Ishikawa (cell line): ENCODE results near the gene DEGS2.
A peak's percentile ranks its signal among the peaks of the same experiment; 100 is the strongest.

Experiments used
- CEBPB ChIP-seq: IDR thresholded peaks from 2 replicates; pipeline ENCODE4 v1.6.1; 2012
- CREB1 ChIP-seq: IDR thresholded peaks from 2 replicates; pipeline ENCODE4 v1.6.1; 2012; ENCODE audit warnings: low read depth
- EGR1 ChIP-seq: IDR thresholded peaks from 2 replicates; pipeline ENCODE4 v1.6.1; 2012
- EP300 ChIP-seq: IDR thresholded peaks from 2 replicates; pipeline ENCODE4 v1.6.1; 2012; ENCODE audit warnings: borderline replicate concordance
- FOXM1 ChIP-seq: IDR thresholded peaks from 2 replicates; pipeline ENCODE4 v1.6.1; 2012; ENCODE audit warnings: low read depth, borderline replicate concordance
- MAX ChIP-seq: IDR thresholded peaks from 2 replicates; pipeline ENCODE4 v1.6.1; 2012
- NFIC ChIP-seq: IDR thresholded peaks from 2 replicates; pipeline ENCODE4 v1.6.1; 2012
- RAD21 ChIP-seq: IDR thresholded peaks from 2 replicates; pipeline ENCODE4 v1.6.1; 2012; ENCODE audit warnings: low read depth
- REST ChIP-seq: IDR thresholded peaks from 2 replicates; pipeline ENCODE4 v1.6.1; 2012; ENCODE audit warnings: low read depth, mild to moderate bottlenecking
- TAF1 ChIP-seq: IDR thresholded peaks from 2 replicates; pipeline ENCODE4 v1.6.1; 2012; ENCODE audit warnings: low read depth, mild to moderate bottlenecking
- TCF12 ChIP-seq: IDR thresholded peaks from 2 replicates; pipeline ENCODE4 v1.6.1; 2012; ENCODE audit warnings: low read depth
- TEAD4 ChIP-seq: IDR thresholded peaks from 2 replicates; pipeline ENCODE4 v1.6.1; 2012
- USF1 ChIP-seq: IDR thresholded peaks from 2 replicates; pipeline ENCODE4 v1.6.1; 2012
- YY1 ChIP-seq: IDR thresholded peaks from 2 replicates; pipeline ENCODE4 v1.6.1; 2012; ENCODE audit warnings: low read depth
- ZBTB7A ChIP-seq: IDR thresholded peaks from 2 replicates; pipeline ENCODE4 v1.6.1; 2012; ENCODE audit warnings: low read depth

The DEGS2 gene

GRCh38 chr14:100115726-100116125, 43.7 kb downstream of the DEGS2 start:
- TF ChIP-seq FOXM1: no peak
- TF ChIP-seq RAD21: no peak
- TF ChIP-seq TCF12: no peak
- TF ChIP-seq TAF1: no peak
- no peak for TF ChIP-seq NFIC
- TF ChIP-seq CEBPB: no peak
- TF ChIP-seq MAX: no peak
- no peak for TF ChIP-seq CREB1
- TF ChIP-seq USF1: no peak
- no peak for TF ChIP-seq TEAD4
- no peak for TF ChIP-seq EP300
- no peak for TF ChIP-seq EGR1
- no peak for TF ChIP-seq YY1

GRCh38 chr14:100115236-100115635, 44.2 kb downstream of the DEGS2 start:
- TF ChIP-seq ZBTB7A (no peak), MAX (no peak), TEAD4 (no peak), RAD21 (no peak), FOXM1 (no peak), EGR1 (no peak), CREB1 (no peak), CEBPB (no peak), USF1 (no peak), YY1 (no peak), REST (no peak), TCF12 (no peak), TAF1 (no peak), EP300 (no peak), NFIC (no peak)

- TF ChIP-seq TEAD4 (peak; percentile 52; the same call in 1 of the 2 replicates), ZBTB7A (0 out of 2 replicates have a peak, but pooled peaks have one; percentile 21), RAD21 (no peak; the same call in 1 of the 2 replicates), TAF1 (no peak), USF1 (no peak), EGR1 (no peak), TCF12 (peak; percentile 50), FOXM1 (no peak), YY1 (no peak), EP300 (peak; percentile 60; the same call in 1 of the 2 replicates), CREB1 (no peak), MAX (peak; percentile 62; the same call in 1 of the 2 replicates), REST (no peak), NFIC (peak; percentile 84), CEBPB (no peak)
Observed at GRCh38 chr14:100114109-100114765, 45.2 kb downstream of the DEGS2 start.

GRCh38 chr14:100111931-100112704, 47.3 kb downstream of the DEGS2 start:
- TF ChIP-seq TAF1: no peak
- TF ChIP-seq CREB1: no peak
- TF ChIP-seq EP300: no peak
- no peak for TF ChIP-seq TEAD4
- TF ChIP-seq REST: no peak
- TF ChIP-seq MAX: no peak
